IPS-NIHi11 (cell line): Measurements from ENCODE around the gene SLC12A3.
"Not testable (repeated sequence)": the region's sequence is repeated elsewhere in the genome, so short reads cannot be mapped to it uniquely, and the experiment has no call there.

ENCODE experiments used
- DNase-seq: peaks from one replicate; pipeline ENCODE4 v3.0.0; 2012; ENCODE audit warnings: mixed read lengths, low spot score

Gene SLC12A3

DNA sequence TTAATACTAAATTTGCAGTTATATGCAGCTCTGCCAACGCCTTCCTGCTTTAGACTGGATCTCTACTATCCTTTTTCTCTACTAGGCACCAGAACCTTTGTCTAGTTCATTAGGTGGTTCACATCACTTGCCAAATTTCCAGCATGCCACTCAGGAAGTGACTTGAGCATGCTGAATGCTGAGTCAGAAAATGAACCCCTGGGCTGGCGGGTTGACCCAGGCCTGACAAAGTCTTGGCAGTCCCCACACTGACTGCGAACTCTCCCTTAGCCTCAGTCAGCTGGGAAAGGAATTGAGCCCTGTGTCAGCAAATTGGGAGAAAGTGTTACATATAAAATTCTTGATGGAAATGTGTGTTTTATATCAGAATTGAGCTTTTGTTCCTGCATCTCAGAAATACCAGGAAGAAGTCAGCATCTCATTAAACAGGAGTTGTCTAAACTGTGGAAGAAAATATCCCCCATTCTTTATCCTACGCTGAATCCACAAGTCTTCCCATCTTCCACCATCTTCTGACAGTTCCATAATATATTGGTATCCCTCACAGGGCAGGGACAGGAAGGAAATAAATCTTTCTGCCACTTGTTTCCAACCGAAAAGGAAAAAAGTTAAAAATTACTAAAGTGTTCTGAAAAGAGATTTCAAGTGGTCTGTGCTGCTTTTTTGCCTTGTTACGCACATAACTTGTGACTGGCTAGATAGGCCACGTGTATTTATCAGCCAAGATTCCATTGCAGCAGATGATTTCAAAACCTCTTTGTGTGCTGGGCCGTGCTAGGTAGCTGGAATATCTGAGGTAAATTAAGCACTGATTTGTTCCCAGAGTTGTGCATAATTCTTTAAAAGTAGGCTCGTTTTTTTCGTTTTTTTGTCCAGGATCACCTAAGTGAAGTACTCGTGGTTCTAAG lies 16.7 kb upstream of the SLC12A3 start:
- DNase-seq = no peak

DNA sequence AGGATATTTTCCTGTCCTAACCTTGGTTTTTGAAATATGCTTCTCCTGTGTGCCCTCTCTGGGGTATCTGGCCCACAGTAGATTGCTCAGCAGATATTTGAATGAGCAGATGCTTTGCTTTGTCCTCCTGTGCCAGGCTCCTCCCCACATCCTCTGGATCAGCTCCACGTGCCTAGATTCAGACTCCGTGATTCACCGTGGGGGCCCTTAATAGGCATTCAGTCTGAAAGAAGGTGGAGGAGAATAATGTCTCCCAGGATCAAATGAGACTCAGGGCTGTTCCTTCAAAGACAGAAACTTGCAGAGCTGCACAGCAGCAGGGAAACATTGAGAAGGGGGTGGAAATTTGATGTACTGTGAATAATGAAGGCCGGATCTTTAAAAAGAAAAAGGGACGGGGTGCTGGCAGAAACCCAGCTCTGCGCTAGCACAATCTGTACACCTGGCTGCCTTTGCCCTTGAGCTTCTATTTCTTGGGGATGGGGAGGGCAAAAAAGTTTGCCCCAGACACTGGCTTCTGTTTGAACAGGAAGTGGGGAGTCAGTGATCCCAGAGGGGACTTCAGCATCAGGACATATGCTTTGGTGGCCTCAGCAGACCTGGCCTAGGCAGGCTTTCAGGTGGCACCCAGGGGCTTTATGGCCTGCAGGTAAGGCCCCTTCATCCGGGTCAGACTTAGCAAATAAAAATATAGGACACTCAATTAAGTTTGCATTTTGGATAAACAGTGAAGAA lies 15.9 kb upstream of the SLC12A3 start:
- no peak for DNase-seq

DNA sequence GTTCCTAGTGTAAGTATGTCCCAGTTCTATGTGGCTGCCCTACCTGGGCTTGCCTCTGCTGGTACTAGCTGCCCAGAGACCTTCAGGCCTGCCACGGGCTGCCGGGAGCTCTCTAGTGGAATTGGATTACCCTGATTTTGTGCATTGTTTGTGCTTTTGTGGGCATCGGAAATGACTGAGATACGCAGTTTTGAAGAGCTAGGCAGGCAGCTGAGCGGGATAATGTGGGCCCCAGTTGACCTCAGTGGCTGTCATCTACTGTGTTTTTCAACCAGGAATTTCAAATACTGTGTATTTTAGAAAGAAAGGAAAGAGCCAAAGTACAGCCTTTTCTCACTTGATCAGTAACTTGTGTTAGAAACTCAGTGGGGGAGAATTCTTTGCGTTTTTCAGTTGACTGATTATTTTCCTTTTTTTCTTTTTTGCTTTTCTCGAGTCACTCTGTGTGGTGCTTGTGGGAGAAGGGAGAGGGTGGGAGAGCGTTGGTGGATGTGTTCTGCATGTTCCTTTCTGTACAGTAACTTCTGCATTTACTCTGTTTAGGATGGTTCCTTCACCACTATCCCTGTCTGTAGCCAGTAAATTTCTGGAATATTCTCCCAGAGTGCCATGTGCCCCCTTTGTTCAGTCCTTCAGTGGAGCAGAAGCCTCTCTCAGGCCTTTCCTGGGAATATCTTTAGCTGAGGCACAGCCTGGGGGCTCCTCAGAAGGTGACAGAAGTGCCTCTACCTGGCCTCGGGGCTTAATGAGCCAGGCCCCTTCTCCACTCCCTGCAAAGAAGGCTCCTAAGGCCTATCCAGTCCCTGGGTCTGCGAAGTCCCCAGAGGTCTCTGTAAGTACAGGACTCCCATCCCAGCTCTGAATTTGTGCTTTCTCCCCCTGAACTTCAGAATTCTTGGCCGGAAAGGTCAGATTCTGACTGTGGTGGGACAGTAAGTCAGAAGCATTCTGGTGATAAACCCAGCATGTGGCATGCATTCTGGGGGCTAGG lies 15.0 kb upstream of the SLC12A3 start:
- no peak for DNase-seq

DNA sequence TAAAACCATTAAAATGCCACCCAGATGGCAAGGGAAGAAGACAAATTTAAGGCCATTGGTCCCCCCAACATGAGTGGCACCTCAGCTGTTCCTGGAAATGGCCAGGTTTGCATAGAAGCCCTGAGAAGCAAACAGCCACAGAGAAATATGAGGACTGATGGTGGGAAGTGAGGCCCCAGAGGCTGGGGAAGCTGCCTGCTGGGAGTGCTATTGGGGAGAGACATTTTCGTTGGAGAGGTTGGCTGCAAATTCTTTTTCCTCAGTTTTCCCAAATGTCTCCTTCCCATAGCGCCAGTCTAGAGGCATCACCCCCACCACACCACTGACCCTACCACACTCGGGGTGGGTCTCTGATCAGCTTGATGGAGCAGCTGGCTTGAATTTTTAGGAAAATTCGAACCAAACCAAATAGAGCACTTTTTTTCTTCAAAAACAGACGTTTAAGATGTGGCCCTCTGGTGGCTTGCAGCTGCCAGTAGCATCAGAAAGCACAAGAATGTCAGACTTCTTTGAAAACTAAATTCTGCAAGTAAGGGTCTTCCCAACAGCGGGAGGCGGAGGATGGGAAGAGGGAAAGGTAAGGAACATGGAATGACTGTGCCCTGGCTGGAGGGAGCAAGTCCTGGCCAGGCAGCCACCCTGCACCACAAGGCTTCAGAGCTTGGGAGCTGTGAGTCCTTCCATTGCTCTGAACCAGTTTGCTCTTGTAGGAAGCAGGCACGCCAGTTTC lies 13.2 kb upstream of the SLC12A3 start:
- DNase-seq = peak; percentile 48

DNA sequence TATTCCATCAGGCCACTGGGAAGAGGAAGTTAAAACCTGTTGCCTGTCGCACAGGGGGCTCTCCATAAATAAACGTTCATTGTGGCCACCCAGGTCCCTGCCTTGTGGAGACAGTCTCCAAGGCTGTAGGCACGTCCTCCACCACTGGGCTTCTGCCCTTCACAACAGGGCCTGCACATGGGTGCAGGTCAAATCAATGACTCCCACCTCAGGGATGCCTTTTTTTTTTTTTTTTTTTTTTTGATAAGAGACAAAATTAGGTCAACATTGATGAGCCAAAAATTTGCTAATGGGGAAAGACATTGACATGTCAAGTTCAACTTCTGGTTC lies 12.6 kb upstream of the SLC12A3 start:
- no peak for DNase-seq

DNA sequence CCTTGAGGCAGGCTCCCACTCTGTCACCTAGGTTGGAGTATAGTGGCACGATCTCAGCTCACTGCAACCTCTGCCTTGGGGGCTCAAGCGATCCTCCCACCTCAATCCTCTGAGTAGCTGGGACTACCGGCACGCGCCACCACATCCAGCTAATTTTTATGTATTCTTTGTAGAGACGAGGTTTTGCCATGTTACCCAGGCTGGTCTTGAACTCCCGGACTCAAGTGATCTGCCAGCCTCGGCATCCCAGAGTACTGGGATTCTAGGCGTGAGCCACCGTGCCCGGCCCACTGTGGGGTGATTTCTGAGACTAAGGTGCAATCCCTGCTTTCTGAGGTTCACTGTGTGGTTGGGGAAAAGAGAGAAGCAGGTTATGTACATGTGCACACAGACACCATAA lies 12.0 kb upstream of the SLC12A3 start:
- no peak for DNase-seq

DNA sequence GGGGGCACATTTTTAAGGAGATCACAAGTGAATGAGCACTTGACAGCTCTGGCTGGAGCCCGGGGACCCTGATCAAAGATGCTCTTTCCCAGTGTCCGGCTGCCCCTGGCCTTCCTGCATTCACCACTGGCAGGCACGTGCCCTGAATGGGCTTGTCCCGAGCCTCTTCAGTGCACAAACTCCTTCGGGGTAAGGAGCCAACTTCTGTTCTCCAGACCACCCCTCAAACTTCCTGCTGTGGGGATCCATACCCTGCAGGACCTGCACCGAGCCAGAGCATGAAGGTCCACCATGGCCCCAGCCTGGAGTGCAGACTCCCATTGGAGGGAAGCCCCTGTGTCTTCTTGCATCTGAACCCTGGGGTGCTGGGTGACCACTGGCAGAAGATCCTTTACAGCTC lies 9.8 kb upstream of the SLC12A3 start:
- no peak for DNase-seq

DNA sequence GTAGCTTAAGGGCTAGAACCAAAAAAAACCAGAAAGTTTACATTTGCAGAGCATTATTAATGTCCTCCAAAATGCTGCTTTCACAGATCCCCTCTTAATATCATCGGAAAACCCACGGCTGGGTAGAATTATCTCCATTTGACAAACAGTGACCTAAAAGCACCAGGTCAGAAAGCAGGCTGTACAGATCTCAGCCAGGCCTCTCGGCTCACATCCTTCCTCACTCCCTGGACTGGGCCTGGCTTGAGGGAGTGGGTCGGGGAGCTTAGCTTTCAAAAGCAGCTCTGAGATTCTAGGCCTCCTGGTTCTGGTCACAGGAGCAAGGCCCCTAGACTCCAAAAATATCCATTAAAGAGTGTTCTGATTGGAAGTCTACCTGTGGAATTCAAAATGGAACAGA lies 9.1 kb upstream of the SLC12A3 start:
- DNase-seq = no peak

DNA sequence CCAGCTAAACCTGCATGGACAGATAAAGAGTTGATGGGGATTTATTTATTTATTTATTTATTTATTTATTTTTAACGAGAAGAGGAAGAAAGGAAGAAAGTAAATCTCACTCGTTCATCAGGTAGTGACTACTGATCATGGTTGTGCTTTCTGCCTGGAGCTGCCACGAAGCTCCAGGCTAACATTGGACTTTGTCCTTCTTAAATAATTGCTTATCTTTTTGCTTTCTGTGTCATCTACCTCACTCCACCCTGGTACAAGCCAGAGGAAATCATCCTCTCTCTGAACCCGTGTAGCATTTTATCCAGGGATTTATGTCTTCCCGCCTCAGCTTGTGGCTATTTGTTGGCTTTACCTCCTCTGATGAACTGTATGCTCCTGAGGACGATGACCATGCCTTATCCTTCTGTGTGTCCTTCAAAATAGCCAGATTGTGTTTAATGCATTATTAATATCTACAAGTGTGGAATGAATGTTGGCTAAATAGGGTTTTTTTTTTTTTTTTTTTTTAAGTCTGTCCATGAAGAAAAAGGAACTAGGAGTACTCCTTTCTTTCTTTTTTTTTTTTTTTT lies 8.0 kb upstream of the SLC12A3 start:
- no peak for DNase-seq

DNA sequence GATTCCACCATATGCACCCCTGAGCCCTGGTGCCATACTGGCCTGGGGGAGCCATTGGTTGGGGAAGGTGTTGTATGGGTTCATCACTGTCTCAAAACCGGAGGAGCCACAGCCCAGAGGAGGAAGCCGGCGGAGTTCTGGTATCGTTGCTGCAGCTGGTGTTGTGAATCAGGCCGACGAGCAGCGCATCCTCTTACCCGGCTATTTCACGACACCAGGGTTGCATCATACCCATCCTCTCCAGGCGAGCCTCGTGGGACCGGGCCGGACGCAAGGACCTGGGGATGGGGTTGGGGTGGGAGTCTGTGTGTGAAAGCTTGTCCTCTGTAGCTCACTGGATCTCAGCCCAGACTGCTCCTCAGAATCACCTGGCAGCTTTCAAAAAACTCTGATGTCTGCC lies 6.6 kb upstream of the SLC12A3 start:
- DNase-seq = no peak

DNA sequence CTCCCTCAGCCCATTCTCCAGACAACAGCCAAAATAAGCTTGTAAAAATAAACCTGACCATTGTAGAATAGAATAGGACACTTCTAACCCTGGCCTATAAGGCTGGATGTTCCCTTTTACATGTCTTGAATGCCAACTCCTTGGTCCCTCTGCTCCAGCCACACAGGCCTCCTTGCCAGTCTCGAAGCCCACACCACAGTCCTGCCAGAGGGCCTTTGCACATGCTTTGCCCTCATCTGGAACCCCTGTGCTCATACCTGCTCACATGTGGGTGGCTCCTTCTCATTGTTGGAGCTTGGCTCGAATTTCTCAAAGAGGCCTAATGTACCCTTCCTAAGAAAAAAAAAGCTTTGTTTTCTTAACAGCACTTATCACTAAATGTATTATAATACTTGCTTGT lies 5.4 kb upstream of the SLC12A3 start:
- no peak for DNase-seq

DNA sequence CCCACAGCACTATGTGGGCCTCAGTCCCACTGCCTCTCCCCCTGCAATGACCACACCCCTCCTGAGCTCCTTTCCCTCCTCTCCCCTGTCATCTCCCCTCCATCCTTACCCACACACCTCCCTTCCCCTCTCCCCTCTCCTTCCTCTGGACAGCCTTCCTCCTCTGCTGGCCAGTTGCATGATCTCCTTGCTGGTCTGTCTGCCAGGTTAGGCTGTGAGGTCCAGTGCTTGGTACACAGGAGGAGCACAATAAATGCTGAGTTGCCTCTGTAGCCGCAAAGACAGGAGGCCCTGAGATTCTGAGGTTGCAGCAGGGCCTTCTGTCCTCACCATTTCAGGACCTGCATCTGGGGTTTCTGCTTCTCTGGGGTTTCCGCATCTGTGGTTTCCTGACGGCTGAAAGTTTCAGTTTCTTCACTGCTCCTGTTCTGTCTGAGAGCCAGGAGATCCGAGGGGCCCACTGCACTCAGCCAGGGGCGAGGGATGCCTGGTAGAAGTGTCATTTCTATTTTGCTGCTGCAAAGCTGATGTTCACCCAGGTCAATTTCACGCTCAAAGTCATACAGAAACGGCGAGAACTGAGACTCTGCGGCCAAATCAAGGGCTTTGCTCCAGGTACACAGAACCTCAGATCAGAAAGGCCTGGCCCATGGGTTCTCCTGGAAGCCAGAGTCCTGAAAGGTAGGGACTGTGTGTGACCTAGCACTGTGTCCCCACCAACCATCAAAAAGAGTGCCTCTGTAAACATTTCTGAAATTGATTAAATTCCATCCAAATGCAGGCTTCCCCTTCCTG lies 4.6 kb upstream of the SLC12A3 start:
- DNase-seq = no peak

DNA sequence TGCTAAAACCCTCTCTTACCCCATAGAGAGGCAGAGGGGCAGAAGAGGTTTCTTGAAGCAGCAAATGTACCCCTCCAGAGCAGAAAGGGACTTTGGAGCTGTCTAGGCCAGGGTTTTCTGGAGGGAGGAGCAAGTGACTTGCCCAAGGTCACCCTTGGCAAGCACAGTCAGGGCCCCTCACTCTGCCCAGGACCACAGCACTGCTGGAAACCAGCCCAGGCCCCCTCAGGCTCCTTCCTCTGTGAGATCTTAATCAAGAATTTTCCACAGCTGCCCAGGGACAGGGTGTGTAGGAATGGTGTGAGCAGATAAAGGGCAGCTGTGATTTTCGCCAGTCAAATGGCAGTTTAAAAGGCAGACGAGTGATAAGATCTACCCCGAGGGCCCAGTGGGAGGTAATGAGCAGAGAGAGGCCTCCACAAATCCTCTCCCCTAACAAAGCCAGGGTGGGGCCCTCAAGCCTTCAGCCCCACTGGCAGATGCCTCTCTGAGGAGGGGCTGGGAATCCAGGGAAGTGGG lies 3.9 kb upstream of the SLC12A3 start:
- no peak for DNase-seq

DNA sequence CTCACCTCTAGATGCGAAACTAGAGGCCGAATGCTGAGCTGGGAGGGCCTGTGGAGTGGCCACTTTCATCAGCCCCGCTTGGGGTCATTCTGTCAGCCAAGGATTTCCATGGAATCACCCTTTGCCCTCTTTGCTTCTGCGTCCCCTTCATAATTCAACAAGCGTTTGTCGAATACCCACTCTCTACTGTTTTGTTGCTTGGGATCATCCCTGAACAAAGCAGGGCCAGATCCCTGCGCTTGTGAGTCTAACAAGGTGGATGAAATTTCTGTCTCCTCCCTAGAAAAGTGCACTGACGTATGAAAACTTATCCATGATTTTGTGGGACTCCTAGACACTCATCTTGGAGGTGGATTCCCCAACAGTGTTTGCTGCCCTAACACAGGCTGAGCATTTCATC lies 3.3 kb upstream of the SLC12A3 start:
- no peak for DNase-seq

DNA sequence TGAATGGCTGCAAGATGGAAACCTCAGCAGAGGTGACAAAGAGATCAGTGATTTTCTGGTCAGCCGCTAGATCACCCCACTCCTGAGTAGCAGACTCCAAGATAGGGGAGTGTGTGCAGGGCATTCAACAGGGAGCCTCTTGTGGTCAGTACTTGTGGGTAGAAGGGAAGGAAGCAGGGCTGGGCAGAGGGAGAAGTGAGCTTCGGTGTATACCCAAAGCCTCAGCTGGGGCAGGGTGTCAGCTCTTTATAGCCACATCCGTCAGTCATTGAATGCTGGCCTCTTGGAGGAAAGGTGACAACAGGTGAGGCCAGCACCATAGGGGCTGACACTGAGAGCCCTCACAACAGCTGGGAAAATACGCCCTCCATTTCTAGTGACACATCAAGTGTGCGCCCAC lies 2.2 kb upstream of the SLC12A3 start:
- no peak for DNase-seq

DNA sequence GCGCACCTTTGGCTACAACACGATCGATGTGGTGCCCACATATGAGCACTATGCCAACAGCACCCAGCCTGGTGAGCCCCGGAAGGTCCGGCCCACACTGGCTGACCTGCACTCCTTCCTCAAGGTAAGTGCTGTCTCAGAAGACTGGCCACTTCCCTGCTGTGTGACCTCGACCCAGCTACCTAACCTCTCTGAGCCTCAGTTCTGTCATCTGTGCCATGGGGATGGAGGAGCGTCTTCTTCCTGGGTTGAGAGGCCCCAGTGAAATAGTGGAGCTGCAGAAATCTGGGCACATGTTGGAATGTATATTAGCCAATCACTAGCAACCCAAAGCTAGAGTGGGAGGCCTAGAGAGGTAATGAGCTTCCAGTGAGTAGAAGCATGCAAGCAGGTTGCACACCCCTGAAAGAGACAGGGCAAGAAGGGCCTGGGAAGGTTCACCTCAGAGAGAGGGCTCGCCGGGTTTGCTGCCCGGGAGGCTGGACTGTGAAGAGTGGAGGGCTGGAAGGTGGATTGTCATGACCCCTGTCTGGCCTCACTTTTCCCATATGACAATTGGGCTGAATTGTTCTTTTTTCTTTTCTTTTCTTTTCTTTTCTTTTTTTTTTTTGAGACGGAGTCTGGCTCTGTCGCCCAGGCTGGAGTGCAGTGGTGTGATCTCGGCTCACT lies 521 bp downstream of the SLC12A3 start:
- DNase-seq = no peak

DNA sequence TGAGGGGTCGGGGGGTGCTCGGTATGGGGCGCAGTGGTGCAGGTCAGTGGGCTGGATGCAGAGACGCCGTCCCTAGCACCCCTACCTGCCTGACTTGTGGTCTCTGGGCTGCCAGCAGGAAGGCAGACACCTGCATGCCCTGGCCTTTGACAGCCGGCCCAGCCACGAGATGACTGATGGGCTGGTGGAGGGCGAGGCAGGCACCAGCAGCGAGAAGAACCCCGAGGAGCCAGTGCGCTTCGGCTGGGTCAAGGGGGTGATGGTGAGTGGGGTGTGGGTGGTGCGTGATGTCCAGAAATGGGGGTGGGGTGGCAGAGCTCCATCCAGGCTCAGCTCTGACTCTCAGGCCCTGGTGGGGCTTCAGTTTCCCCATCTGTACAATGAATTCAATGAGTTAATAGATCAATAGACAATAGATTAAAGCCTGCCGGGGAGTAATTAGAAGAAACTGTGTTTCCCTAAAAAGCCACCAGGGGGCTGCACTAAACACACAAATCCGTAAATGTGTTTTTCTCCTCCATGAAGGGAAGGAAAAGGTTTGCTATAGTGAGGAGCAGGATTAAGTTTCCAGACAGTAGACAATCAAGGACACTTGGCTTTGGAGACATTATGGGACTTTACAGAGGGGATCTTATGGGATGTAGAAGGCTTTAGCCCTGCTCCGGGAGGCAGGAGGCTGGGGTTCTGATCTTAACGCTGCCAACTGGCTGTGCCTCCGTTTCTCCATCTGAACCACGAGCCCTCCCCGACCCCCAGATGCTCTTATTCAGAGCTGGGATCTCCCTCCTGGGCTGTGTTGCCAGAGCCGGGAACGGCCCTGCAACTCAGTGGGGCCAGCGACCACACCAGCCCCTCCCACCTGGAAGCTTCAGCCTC lies 2.2 kb downstream of the SLC12A3 start:
- DNase-seq = peak; percentile 68

DNA sequence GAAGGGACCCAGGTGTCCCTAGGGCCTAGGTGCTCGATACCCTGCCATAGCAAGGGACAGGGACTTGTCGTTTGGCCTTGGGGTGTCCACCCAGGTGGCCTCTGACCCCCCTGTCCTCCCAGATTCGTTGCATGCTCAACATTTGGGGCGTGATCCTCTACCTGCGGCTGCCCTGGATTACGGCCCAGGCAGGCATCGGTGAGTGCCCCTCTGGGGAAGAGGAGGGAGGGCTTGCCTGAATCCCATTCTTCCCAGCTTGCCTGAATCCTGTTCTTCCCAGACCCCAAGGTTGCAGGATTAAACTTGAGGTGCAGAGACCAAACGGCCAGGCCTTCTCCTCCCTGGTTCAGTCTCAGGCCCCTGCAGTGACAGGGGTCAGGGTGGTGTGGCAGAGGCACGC lies 3.2 kb downstream of the SLC12A3 start:
- DNase-seq = no peak

DNA sequence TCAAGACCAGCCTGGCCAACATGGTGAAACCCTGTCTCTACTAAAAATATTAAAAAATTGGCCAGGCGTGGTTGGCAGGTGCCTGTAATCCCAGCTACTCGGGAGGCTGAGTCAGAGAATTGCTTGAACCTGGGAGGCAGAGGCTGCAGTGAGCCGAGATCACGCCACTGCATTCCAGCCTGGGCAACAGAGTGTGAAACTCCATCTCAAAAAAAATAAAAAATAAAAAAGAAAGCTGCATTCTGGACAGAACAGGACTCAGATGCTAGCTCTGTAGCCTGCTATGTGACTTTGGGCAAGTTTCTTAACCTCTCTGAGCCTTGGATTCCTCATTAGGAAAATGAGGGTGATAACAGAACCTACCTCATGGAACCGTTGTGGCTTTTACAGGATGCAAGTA lies 3.8 kb downstream of the SLC12A3 start:
- not testable (repeated sequence) for DNase-seq
